Vagina (tissue), 2 donors: ENCODE results near the gene RAPGEF6. TPM values are rescaled to one million over a fixed set of nuclear protein-coding genes. Genes with fewer than 3 reads are reported as not detected.

ENCODE experiments used
- DNase-seq, 2 donors: peaks; one replicate each; pipeline ENCODE4 v3.0.0-alpha.2; 2017; ENCODE audit errors: extremely low spot score in 2 of 2
- H3K27ac ChIP-seq: fragments of 200-600 bp; sonication (generic); one replicate; pipeline ENCODE4 v1.5.1; 2019
- H3K27me3 ChIP-seq: fragments of 200-600 bp; sonication (generic); one replicate; pipeline ENCODE4 v1.5.1; 2019
- H3K36me3 ChIP-seq, 2 donors: fragments of 200-600 bp; sonication (generic); one replicate each; pipeline ENCODE4 v1.5.1; 2017 to 2019
- H3K4me1 ChIP-seq: fragments of 200-600 bp; sonication (generic); one replicate; pipeline ENCODE4 v1.5.1; 2019
- H3K4me3 ChIP-seq, 2 donors: fragments of 200-600 bp; sonication (generic); 1 replicate in 1 of 2; 2 replicates in 1 of 2; pipeline ENCODE4 v1.5.1; 2016 to 2019
- H3K9me3 ChIP-seq: fragments of 200-600 bp; sonication (generic); one replicate; pipeline ENCODE4 v1.5.1; 2019
- CTCF ChIP-seq, 3 experiments: fragments of 450-650 bp in 2 of 3; fragments of 200-600 bp in 1 of 3; sonication (generic) in 1 of 3; IDR thresholded peaks; one replicate each; pipeline ENCODE4 v1.5.1; 2017 to 2019; ENCODE audit warnings: antibody characterized with exemption in 3 of 3, mild to moderate bottlenecking in 2 of 3, moderate library complexity in 2 of 3
- POLR2A ChIP-seq, 2 donors: fragments of 450-650 bp; IDR thresholded peaks; one replicate each; pipeline ENCODE4 v1.6.1; 2017; ENCODE audit warnings: antibody characterized with exemption in 2 of 2, mild to moderate bottlenecking in 2 of 2, moderate library complexity in 2 of 2
- POLR2AphosphoS5 ChIP-seq, 2 donors: sonication (generic); formaldehyde crosslinking; IDR thresholded peaks; one replicate each; pipeline ENCODE4 v1.9.0; 2017; ENCODE audit warnings: antibody characterized with exemption in 2 of 2, mild to moderate bottlenecking in 2 of 2, low read depth in 1 of 2; ENCODE audit not compliant: insufficient read depth in 1 of 2
- intact Hi-C: fragments of 100-400 bp; cut with DNase I; formaldehyde crosslinking; loops from one replicate; pipeline ENCODE4 v1.15.1; 2023
- total RNA-seq: library from RNA; depleted of rRNA; stranded (reverse); fragments of >200 nt; gene quantifications from one replicate; pipeline ENCODE4 v1.2.3, GENCODE V29; 2016

RAPGEF6 gene
- total RNA-seq, 1 donor from 2014 or later, result 19.2 TPM

GRCh38 chr5:131671409-131671808 is 36.4 kb upstream of the RAPGEF6 start:
- no peak for DNase-seq
- H3K27ac ChIP-seq, result peak overlapping the region; percentile 73
- H3K27me3 ChIP-seq, result no peaks in the 10 kb centered on the region
- no peaks in the 10 kb centered on the region for H3K9me3 ChIP-seq
- peaks cover 35% of the 10 kb centered on the region for H3K4me1 ChIP-seq
- TF ChIP-seq POLR2AphosphoS5 (IDR thresholded peaks at IDR 0.05; ENCODE audit: insufficient read depth in 1 of 2, low read depth in 1 of 2) (no peak), CTCF (IDR thresholded peaks at IDR 0.05) (no peak), POLR2A (IDR thresholded peaks at IDR 0.05) (no peak)
- intact Hi-C loops, result loop anchor here (5.0 kb wide), 1 partner anchor 126 kb away; the partner anchor contains the start of gene FNIP1
- no peak overlapping the region for H3K4me3 ChIP-seq
- peaks cover 0 to 24% of the 10 kb centered on the region in 2 donors for H3K36me3 ChIP-seq

GRCh38 chr5:131664929-131665328 is 29.9 kb upstream of the RAPGEF6 start:
- H3K4me1 ChIP-seq, result no peaks in the 10 kb centered on the region
- no peaks in the 10 kb centered on the region for H3K27me3 ChIP-seq
- DNase-seq, result no peak
- no peak overlapping the region for H3K27ac ChIP-seq
- peaks cover 0 to 6% of the 10 kb centered on the region in 2 donors for H3K36me3 ChIP-seq
- intact Hi-C loops, result no loop called here
- no peaks in the 10 kb centered on the region for H3K9me3 ChIP-seq
- no peak overlapping the region for H3K4me3 ChIP-seq
- TF ChIP-seq POLR2A (IDR thresholded peaks at IDR 0.05) (no peak), POLR2AphosphoS5 (IDR thresholded peaks at IDR 0.05; ENCODE audit: insufficient read depth in 1 of 2, low read depth in 1 of 2) (no peak), CTCF (IDR thresholded peaks at IDR 0.05) (no peak)

GRCh38 chr5:131661933-131662332 is 26.9 kb upstream of the RAPGEF6 start:
- DNase-seq, result no peak
- Histone ChIP-seq H3K9me3 (no peaks in the 10 kb centered on the region), H3K4me1 (no peaks in the 10 kb centered on the region), H3K27ac (no peak overlapping the region), H3K4me3 (no peak overlapping the region), H3K36me3 (peaks cover 0 to 9% of the 10 kb centered on the region in 2 donors), H3K27me3 (no peaks in the 10 kb centered on the region)
- TF ChIP-seq POLR2AphosphoS5 (IDR thresholded peaks at IDR 0.05; ENCODE audit: insufficient read depth in 1 of 2, low read depth in 1 of 2), result no peak
- TF ChIP-seq CTCF (IDR thresholded peaks at IDR 0.05), result no peak
- no peak for TF ChIP-seq POLR2A (IDR thresholded peaks at IDR 0.05)
- intact Hi-C loops, result no loop called here

- Histone ChIP-seq H3K27me3 (no peaks in the 10 kb centered on the region), H3K36me3 (peaks cover 0 to 6% of the 10 kb centered on the region in 2 donors), H3K9me3 (no peaks in the 10 kb centered on the region), H3K27ac (no peak overlapping the region), H3K4me3 (no peak overlapping the region), H3K4me1 (no peaks in the 10 kb centered on the region)
- no peak for DNase-seq
- intact Hi-C loops, result no loop called here
- TF ChIP-seq POLR2A (IDR thresholded peaks at IDR 0.05) (no peak), POLR2AphosphoS5 (IDR thresholded peaks at IDR 0.05; ENCODE audit: insufficient read depth in 1 of 2, low read depth in 1 of 2) (no peak), CTCF (IDR thresholded peaks at IDR 0.05) (no peak)
Measured at GRCh38 chr5:131659841-131660240, 24.8 kb upstream of the RAPGEF6 start.

- no peaks in the 10 kb centered on the region for H3K27me3 ChIP-seq
- no peak for TF ChIP-seq CTCF (IDR thresholded peaks at IDR 0.05)
- TF ChIP-seq POLR2A (IDR thresholded peaks at IDR 0.05), result no peak
- TF ChIP-seq POLR2AphosphoS5 (IDR thresholded peaks at IDR 0.05; ENCODE audit: insufficient read depth in 1 of 2, low read depth in 1 of 2), result no peak
- intact Hi-C loops, result no loop called here
- H3K27ac ChIP-seq, result no peak overlapping the region
- H3K36me3 ChIP-seq, result peaks cover 0 to 6% of the 10 kb centered on the region in 2 donors
- no peaks in the 10 kb centered on the region for H3K4me1 ChIP-seq
- DNase-seq, result no peak
- H3K9me3 ChIP-seq, result no peaks in the 10 kb centered on the region
- no peak overlapping the region for H3K4me3 ChIP-seq
Measured at GRCh38 chr5:131659290-131659689, 24.3 kb upstream of the RAPGEF6 start.
